WTC11 (cell line): Measurements from ENCODE around the gene NRXN3.

ENCODE experiments used
- ATF2 ChIP-seq: sonication (generic); formaldehyde crosslinking; IDR thresholded peaks from 2 replicates; pipeline ENCODE4 v1.8.1; 2022; ENCODE audit warnings: low read depth, missing genetic modification reagents, borderline replicate concordance
- CTCF ChIP-seq: fragments of 200-600 bp; IDR thresholded peaks from 2 replicates; pipeline ENCODE4 v1.8.0; 2022; ENCODE audit warnings: antibody characterized with exemption
- HMGXB4 ChIP-seq: sonication (generic); formaldehyde crosslinking; IDR thresholded peaks from 2 replicates; pipeline ENCODE4 v1.8.1; 2023; ENCODE audit warnings: mild to moderate bottlenecking, moderate library complexity, missing genetic modification reagents
- ZBTB43 ChIP-seq: sonication (generic); formaldehyde crosslinking; IDR thresholded peaks from 2 replicates; pipeline ENCODE4 v1.8.1; 2023; ENCODE audit warnings: mild to moderate bottlenecking, missing genetic modification reagents

GRCh38 chr14:79453276-79453675 lies 1283.1 kb downstream of the NRXN3 start:
- TF ChIP-seq HMGXB4 (CRISPR knock-in tag) (no peak), ZBTB43 (CRISPR knock-in tag) (no peak), CTCF (no peak), ATF2 (CRISPR knock-in tag) (no peak)
